Thoracic aorta (tissue), 2 donors: Measurements from ENCODE around the gene SURF1. TPM values are rescaled to one million over a fixed set of nuclear protein-coding genes. Genes with fewer than 3 reads are reported as not detected.

Experiments used
- ATAC-seq: fragments of 150-250 bp; one replicate; pipeline ENCODE4 v1.8.0; 2017; ENCODE audit warnings: low read depth; ENCODE audit not compliant: insufficient number of reproducible peaks, low FRiP score
- DNase-seq: peaks from one replicate; pipeline ENCODE4 v3.0.0-alpha.2; 2020; ENCODE audit warnings: low spot score
- H3K27ac ChIP-seq, 2 donors: fragments of 200-600 bp; sonication (generic); 1 replicate in 1 of 2; 2 replicates in 1 of 2; pipeline ENCODE4 v1.5.1; 2016; ENCODE audit warnings: mild to moderate bottlenecking in 2 of 2, moderate library complexity in 2 of 2
- H3K27me3 ChIP-seq: fragments of 200-600 bp; sonication (generic); replicated peaks from 2 replicates; pipeline ENCODE4 v1.6.0; 2016; ENCODE audit warnings: mild to moderate bottlenecking; ENCODE audit not compliant: insufficient read depth
- H3K36me3 ChIP-seq: fragments of 200-600 bp; sonication (generic); one replicate; pipeline ENCODE4 v1.5.1; 2016
- H3K4me1 ChIP-seq, 2 donors: fragments of 200-600 bp; sonication (generic); 1 replicate in 1 of 2; 2 replicates in 1 of 2; pipeline versions ENCODE4 v1.5.1 to v1.6.0; 2016; ENCODE audit warnings: low read depth in 2 of 2, mild to moderate bottlenecking in 1 of 2; ENCODE audit not compliant: control insufficient read depth in 1 of 2
- H3K4me3 ChIP-seq: fragments of 200-600 bp; sonication (generic); 2 replicates; pipeline ENCODE4 v1.5.1; 2016; ENCODE audit warnings: mild to moderate bottlenecking
- H3K9me3 ChIP-seq: fragments of 200-600 bp; sonication (generic); 2 replicates; pipeline ENCODE4 v1.5.1; 2016
- total RNA-seq, 2 donors: library from RNA; depleted of rRNA; stranded (reverse); fragments of >200 nt; gene quantifications; one replicate each; pipeline versions ENCODE4 v1.1.0 to v1.2.3, GENCODE V29; 2016
- TF ChIP-seq, protein P1 (sequence below): fragments of 200-600 bp; sonication (generic); IDR thresholded peaks from one replicate; pipeline ENCODE4 v1.5.1; 2019; ENCODE audit warnings: antibody characterized with exemption

SURF1 gene
- total RNA-seq, 2 donors from 2014 or later = 47.6 to 66.6 TPM

GRCh38 chr9:133369422-133369821 is 13.1 kb upstream of the SURF1 start:
- H3K36me3 ChIP-seq = peaks cover 28% of the 10 kb centered on the region
- ATAC-seq (no peak), DNase-seq (no peak)
- no peak overlapping the region for H3K4me3 ChIP-seq
- H3K9me3 ChIP-seq = no peaks in the 10 kb centered on the region
- H3K4me1 ChIP-seq = peaks cover 25 to 68% of the 10 kb centered on the region in 2 donors
- TF ChIP-seq, protein P1, sequence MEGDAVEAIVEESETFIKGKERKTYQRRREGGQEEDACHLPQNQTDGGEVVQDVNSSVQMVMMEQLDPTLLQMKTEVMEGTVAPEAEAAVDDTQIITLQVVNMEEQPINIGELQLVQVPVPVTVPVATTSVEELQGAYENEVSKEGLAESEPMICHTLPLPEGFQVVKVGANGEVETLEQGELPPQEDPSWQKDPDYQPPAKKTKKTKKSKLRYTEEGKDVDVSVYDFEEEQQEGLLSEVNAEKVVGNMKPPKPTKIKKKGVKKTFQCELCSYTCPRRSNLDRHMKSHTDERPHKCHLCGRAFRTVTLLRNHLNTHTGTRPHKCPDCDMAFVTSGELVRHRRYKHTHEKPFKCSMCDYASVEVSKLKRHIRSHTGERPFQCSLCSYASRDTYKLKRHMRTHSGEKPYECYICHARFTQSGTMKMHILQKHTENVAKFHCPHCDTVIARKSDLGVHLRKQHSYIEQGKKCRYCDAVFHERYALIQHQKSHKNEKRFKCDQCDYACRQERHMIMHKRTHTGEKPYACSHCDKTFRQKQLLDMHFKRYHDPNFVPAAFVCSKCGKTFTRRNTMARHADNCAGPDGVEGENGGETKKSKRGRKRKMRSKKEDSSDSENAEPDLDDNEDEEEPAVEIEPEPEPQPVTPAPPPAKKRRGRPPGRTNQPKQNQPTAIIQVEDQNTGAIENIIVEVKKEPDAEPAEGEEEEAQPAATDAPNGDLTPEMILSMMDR = no peak
- H3K27me3 ChIP-seq = no peaks in the 10 kb centered on the region
- no peak overlapping the region for H3K27ac ChIP-seq

GRCh38 chr9:133368249-133368881 is 12.1 kb upstream of the SURF1 start:
- Histone ChIP-seq H3K36me3 (peaks cover 38% of the 10 kb centered on the region), H3K9me3 (no peaks in the 10 kb centered on the region), H3K4me1 (peaks cover 19 to 58% of the 10 kb centered on the region in 2 donors), H3K4me3 (no peak overlapping the region), H3K27ac (no peak overlapping the region), H3K27me3 (no peaks in the 10 kb centered on the region)
- ATAC-seq (peak; percentile 21), DNase-seq (no peak)
- TF ChIP-seq, protein P1 = no peak

DNA sequence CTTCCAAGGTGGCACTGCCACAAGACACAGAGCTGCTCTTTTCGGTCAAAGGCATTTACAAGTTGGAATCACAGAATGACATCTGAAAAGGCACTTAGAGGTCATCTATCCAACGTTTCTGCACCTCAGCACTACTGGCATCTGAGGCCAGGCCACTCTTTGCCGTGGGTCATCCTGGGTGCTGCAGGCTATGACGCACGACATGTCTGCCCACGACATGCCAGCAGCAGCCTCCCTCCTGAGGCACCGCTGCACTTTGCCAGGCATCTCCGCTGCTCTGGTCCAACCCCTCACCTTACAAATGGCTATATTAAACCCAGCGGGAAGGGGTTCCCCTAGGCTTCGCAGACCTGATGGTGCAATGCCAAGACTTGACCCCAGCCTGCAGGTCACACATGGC is 11.5 kb upstream of the SURF1 start:
- Histone ChIP-seq H3K27ac (no peak overlapping the region), H3K9me3 (no peaks in the 10 kb centered on the region), H3K4me3 (no peak overlapping the region), H3K36me3 (peaks cover 40% of the 10 kb centered on the region), H3K4me1 (peaks cover 14 to 52% of the 10 kb centered on the region in 2 donors), H3K27me3 (no peaks in the 10 kb centered on the region)
- DNase-seq = no peak
- no peak for ATAC-seq
- TF ChIP-seq, protein P1 = no peak

GRCh38 chr9:133367221-133367620 is 10.9 kb upstream of the SURF1 start:
- TF ChIP-seq, protein P1 = no peak
- H3K36me3 ChIP-seq = peaks cover 43% of the 10 kb centered on the region
- no peak overlapping the region for H3K4me3 ChIP-seq
- no peak overlapping the region for H3K27ac ChIP-seq
- H3K9me3 ChIP-seq = no peaks in the 10 kb centered on the region
- H3K4me1 ChIP-seq = peaks cover 9 to 46% of the 10 kb centered on the region in 2 donors
- ATAC-seq (no peak), DNase-seq (no peak)
- H3K27me3 ChIP-seq = no peaks in the 10 kb centered on the region

DNA sequence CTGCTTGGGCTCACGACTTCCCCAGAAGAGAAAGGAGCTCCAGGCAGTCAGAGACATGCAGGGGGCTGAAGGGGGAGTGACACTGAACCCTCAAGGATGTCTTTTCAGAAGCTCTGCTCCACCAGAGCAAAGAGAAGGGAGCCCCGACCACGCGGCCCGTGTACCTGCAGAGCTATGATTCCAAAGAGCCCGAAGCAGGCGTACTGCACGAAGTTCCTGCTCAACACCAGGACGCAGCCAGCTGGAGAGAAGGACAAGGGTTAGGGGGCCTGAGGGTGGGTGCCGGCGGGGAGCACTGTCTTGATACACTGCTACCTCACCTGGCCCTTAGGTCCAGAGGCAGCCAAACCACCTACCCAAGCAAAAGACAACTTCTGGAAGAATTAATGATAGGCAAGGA is 10.1 kb upstream of the SURF1 start:
- H3K27ac ChIP-seq = no peak overlapping the region
- no peaks in the 10 kb centered on the region for H3K27me3 ChIP-seq
- H3K36me3 ChIP-seq = peaks cover 43% of the 10 kb centered on the region
- no peak for DNase-seq
- no peak for ATAC-seq
- TF ChIP-seq, protein P1 = no peak
- H3K4me3 ChIP-seq = no peak overlapping the region
- H3K4me1 ChIP-seq = peaks cover 1 to 38% of the 10 kb centered on the region in 2 donors
- H3K9me3 ChIP-seq = no peaks in the 10 kb centered on the region
